ENCODE data around the gene RAB4A. TPM values are rescaled to one million over a fixed set of nuclear protein-coding genes. Genes with fewer than 3 reads are reported as not detected.

RAB4A gene
- total RNA-seq, 2 donors from 2014 or later: 56.2 to 58.9 TPM

- no peak for DNase-seq (ENCODE audit: low spot score)
- intact Hi-C loops (cut with DNase I): no loop called here
Observed at GRCh38 chr1:229349463-229350385, 78.8 kb downstream of the RAB4A start.

GRCh38 chr1:229352975-229353374 is 82.1 kb downstream of the RAB4A start:
- intact Hi-C loops (cut with DNase I): no loop called here
- DNase-seq (ENCODE audit: low spot score): no peak

- intact Hi-C loops (cut with DNase I): no loop called here
- DNase-seq (ENCODE audit: low spot score): no peak
Observed at GRCh38 chr1:229354226-229354625, 83.3 kb downstream of the RAB4A start.

Other genes starting within 250 kb of the RAB4A start
- gene CCSAP, start 71.9 kb downstream of the RAB4A start, total RNA-seq: 1 to 10 TPM; 4.7 to 5.0 TPM
- gene ACTA1, start 163.0 kb downstream of the RAB4A start, total RNA-seq: 1 to 10 TPM; 6.4 to 6.8 TPM
- gene NUP133, start 237.2 kb downstream of the RAB4A start, total RNA-seq: 10 to 100 TPM; 26.0 to 28.9 TPM

All from posterior vena cava (tissue), 2 donors.